GM12891 (cell line): Measurements from ENCODE around the gene RANBP17.

Experiments
- PAX5 ChIP-seq: IDR thresholded peaks from 2 replicates; pipeline ENCODE4 v1.6.1; 2011; ENCODE audit warnings: low read length, moderate library complexity, mild to moderate bottlenecking; ENCODE audit not compliant: insufficient read depth, severe bottlenecking
- POLR2A ChIP-seq: IDR thresholded peaks from 2 replicates; pipeline ENCODE4 v1.6.1; 2011; ENCODE audit warnings: low read depth, low read length, control low read depth
- POLR2AphosphoS5 ChIP-seq: IDR thresholded peaks from 2 replicates; pipeline ENCODE4 v1.6.1; 2011; ENCODE audit warnings: low read depth, low read length, control low read depth
- TAF1 ChIP-seq: IDR thresholded peaks from 2 replicates; pipeline ENCODE4 v1.6.1; 2011; ENCODE audit warnings: low read depth, low read length, control low read depth

- no peak for TF ChIP-seq TAF1
- no peak for TF ChIP-seq POLR2AphosphoS5
- TF ChIP-seq POLR2A: no peak
- TF ChIP-seq PAX5: no peak
Measured at GRCh38 chr5:171137768-171138525, 276.1 kb downstream of the RANBP17 start.
